ENCODE measurements around the gene ARID3C. TPM values are rescaled to one million over a fixed set of nuclear protein-coding genes. Genes with fewer than 3 reads are reported as not detected.

The ARID3C gene
- total RNA-seq, 2 experiments from 2014 or later: 0.38 to 1.9 TPM

DNA sequence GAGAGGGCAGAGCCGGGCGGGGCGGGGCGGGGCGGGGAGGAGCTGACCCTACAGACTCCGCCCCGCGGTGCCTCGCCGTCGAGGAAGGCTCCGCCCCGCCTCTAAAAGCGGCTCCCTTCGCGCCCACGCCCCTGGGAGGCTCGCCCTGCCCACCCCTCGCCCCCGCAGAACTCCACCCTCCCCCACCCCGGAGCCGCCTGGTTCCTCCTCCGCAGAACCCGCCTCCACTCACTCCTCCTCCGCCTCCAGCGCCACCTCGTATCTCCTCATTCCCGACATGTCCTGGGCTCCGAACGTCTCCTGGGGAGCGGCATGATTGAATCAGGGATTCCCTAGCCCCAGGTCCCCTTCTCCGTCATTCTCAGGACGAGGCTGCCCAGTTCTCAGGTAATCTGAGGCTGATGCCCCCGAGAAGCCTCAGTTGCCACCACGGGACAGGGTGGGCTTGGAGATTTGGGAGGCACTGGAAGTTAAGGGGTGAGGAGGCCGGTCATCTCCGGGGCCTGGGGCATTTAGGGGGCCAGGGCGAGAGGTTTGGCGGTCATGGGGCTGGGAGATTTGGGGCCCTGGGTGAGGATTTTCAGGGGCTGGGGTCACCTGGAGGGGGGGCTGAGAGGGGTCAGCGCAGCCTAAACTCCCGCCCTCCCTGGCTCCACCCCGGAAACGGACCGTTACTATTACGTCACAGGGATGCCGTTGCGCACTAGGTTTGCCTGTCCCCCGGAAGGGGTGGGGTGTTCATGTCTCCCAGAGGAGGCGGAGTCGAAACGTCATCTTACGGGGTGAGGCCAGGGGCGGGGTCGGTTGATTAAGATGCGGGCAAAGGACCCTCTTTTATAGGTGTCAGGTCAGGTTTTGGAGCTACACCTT lies 36.8 kb upstream of the ARID3C start:
- Histone ChIP-seq H3K9me3 (ENCODE audit: low read length) (no peaks in the 10 kb centered on the region), H3K9me2 (ENCODE audit: insufficient read depth, low read length) (no peaks in the 10 kb centered on the region), H3K27ac (ENCODE audit: low read depth, low read length, poor library complexity, severe bottlenecking) (peak overlapping the region; percentile 82), H3K36me3 (ENCODE audit: insufficient read depth, low read length) (peaks cover 5% of the 10 kb centered on the region; the same call in 1 of the 2 replicates), H3K4me3 (ENCODE audit: low read depth, low read length, poor library complexity, severe bottlenecking) (peak overlapping the region; percentile 96), H4K20me1 (ENCODE audit: insufficient read depth, low read length) (no peaks in the 10 kb centered on the region), H3K79me2 (ENCODE audit: insufficient read depth, low read depth, low read length) (no peaks in the 10 kb centered on the region), H3K4me2 (ENCODE audit: low read length) (peak overlapping the region; percentile 100), H3K4me1 (ENCODE audit: insufficient read depth, low read length, poor library complexity, severe bottlenecking) (peaks cover 13% of the 10 kb centered on the region), H2AFZ (ENCODE audit: low read length) (peak overlapping the region; percentile 78)
- no peak for TF ChIP-seq EZH2phosphoT487 (IDR thresholded peaks at IDR 0.05; ENCODE audit: borderline replicate concordance, low read depth, low read length)
- TF ChIP-seq, protein P1, sequence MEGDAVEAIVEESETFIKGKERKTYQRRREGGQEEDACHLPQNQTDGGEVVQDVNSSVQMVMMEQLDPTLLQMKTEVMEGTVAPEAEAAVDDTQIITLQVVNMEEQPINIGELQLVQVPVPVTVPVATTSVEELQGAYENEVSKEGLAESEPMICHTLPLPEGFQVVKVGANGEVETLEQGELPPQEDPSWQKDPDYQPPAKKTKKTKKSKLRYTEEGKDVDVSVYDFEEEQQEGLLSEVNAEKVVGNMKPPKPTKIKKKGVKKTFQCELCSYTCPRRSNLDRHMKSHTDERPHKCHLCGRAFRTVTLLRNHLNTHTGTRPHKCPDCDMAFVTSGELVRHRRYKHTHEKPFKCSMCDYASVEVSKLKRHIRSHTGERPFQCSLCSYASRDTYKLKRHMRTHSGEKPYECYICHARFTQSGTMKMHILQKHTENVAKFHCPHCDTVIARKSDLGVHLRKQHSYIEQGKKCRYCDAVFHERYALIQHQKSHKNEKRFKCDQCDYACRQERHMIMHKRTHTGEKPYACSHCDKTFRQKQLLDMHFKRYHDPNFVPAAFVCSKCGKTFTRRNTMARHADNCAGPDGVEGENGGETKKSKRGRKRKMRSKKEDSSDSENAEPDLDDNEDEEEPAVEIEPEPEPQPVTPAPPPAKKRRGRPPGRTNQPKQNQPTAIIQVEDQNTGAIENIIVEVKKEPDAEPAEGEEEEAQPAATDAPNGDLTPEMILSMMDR (conservative IDR thresholded peaks at IDR 0.05; ENCODE audit: low read length): no peak
- DNase-seq (ENCODE audit: low spot score): peak; percentile 95
- CTCF ChIA-PET (ENCODE audit: unreplicated experiment): interaction anchor here (0.5 to 1.2 kb wide), 6 partner anchors 19 to 1091 kb away, joined by 3 to 8 read pairs (median 4); partner anchors contain the start of gene GALT
- POLR2A ChIA-PET: interaction anchor here (0.6 to 2.1 kb wide), 5 partner anchors 19 to 433 kb away, joined by 3 to 9 read pairs (median 5); partner anchors contain the start of genes GALT and SIGMAR1
- intact Hi-C loops (cut with micrococcal nuclease; ENCODE audit: unreplicated experiment): loop anchor here (1.0 kb wide), 1 partner anchor 19 kb away; the partner anchor contains the start of gene GALT
- TSS peak; percentile 62 for BruUV-seq (replicated peaks)

DNA sequence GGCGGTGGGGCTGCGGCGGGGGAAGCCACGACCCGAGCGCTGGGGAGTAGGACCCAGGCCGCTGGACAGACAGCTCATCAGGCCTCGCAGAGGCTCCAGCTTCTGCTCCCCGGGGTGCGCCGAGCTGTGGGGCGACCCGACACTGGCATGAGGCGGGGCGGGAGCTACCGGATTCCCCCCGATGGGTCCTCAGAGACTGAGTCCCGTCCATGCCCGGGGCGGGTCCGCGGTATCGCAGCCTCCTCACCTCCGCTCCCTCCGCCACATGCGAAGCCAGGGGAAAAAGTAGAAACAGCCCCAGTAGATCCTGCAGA lies 36.2 kb upstream of the ARID3C start:
- TF ChIP-seq, protein P1 (conservative IDR thresholded peaks at IDR 0.05; ENCODE audit: low read length): no peak
- no peak for TF ChIP-seq EZH2phosphoT487 (IDR thresholded peaks at IDR 0.05; ENCODE audit: borderline replicate concordance, low read depth, low read length)
- Histone ChIP-seq H3K4me1 (ENCODE audit: insufficient read depth, low read length, poor library complexity, severe bottlenecking) (peaks cover 13% of the 10 kb centered on the region), H3K4me3 (ENCODE audit: low read depth, low read length, poor library complexity, severe bottlenecking) (peak overlapping the region; percentile 96), H3K4me2 (ENCODE audit: low read length) (peak overlapping the region; percentile 57), H2AFZ (ENCODE audit: low read length) (no peak overlapping the region; the same call in 1 of the 2 replicates), H3K9me3 (ENCODE audit: low read length) (no peaks in the 10 kb centered on the region), H3K27ac (ENCODE audit: low read depth, low read length, poor library complexity, severe bottlenecking) (no peak overlapping the region), H3K9me2 (ENCODE audit: insufficient read depth, low read length) (no peaks in the 10 kb centered on the region), H3K36me3 (ENCODE audit: insufficient read depth, low read length) (peaks cover 4% of the 10 kb centered on the region; the same call in 1 of the 2 replicates), H3K79me2 (ENCODE audit: insufficient read depth, low read depth, low read length) (no peaks in the 10 kb centered on the region), H4K20me1 (ENCODE audit: insufficient read depth, low read length) (no peaks in the 10 kb centered on the region)
- ChIA-PET POLR2A (interaction anchor here (0.6 to 2.1 kb wide), 5 partner anchors 19 to 434 kb away, joined by 3 to 9 read pairs (median 5); partner anchors contain the start of genes GALT and SIGMAR1), CTCF (ENCODE audit: unreplicated experiment) (interaction anchor here (0.6 to 1.2 kb wide), 4 partner anchors 18 to 1092 kb away, joined by 3 to 8 read pairs (median 4); partner anchors contain the start of gene GALT)
- no TSS peak for BruUV-seq (replicated peaks)
- DNase-seq (ENCODE audit: low spot score): no peak
- intact Hi-C loops (cut with micrococcal nuclease; ENCODE audit: unreplicated experiment): loop anchor here (1.0 kb wide), 1 partner anchor 19 kb away; the partner anchor contains the start of gene GALT

Data from OCI-LY7 (cell line).